Measurements from ENCODE around the gene PPP1R14D.

The PPP1R14D gene

GRCh38 chr15:40819048-40819447 is 9.5 kb downstream of the PPP1R14D start:
- CTCF ChIA-PET = interaction anchor here (1.0 kb wide), 1 partner anchor 39 kb away, joined by 3 read pairs; no protein-coding TSS in a partner anchor
- Histone ChIP-seq H3K36me3 (ENCODE audit: control insufficient read depth in 2 of 2, insufficient read depth in 1 of 2, low read length in 2 of 2) (peaks cover 0 to 8% of the 10 kb centered on the region in 2 experiments; a peak in 1 of 3 replicates), H3K4me1 (ENCODE audit: control insufficient read depth, insufficient read depth, low read length) (no peaks in the 10 kb centered on the region), H3K9me3 (ENCODE audit: control insufficient read depth, insufficient read depth, low read depth, low read length) (no peaks in the 10 kb centered on the region), H3K4me3 (ENCODE audit: low read depth, low read length) (no peak overlapping the region), H3K27ac (ENCODE audit: extremely low read depth, low read depth, low read length) (no peak overlapping the region)
- POLR2A ChIA-PET = no interaction called here
- TF ChIP-seq ZNF223 (tag by site-specific recombination; IDR thresholded peaks at IDR 0.05) = no peak
- no peak for TF ChIP-seq ZNF19 (tag by site-specific recombination; IDR thresholded peaks at IDR 0.05; ENCODE audit: low read depth)
- no peak for TF ChIP-seq ZNF423 (tag by site-specific recombination; IDR thresholded peaks at IDR 0.05)
- no peak for TF ChIP-seq ZNF37A (tag by site-specific recombination; IDR thresholded peaks at IDR 0.05)
- TF ChIP-seq ZNF624 (tag by site-specific recombination; IDR thresholded peaks at IDR 0.05) = no peak
- no peak for TF ChIP-seq PRDM4 (tag by site-specific recombination; IDR thresholded peaks at IDR 0.05)
- no peak for TF ChIP-seq ZNF112 (tag by site-specific recombination; IDR thresholded peaks at IDR 0.05)
- TF ChIP-seq ZNF184 (tag by site-specific recombination; IDR thresholded peaks at IDR 0.05) = no peak
- TF ChIP-seq PBX3 (CRISPR knock-in tag; IDR thresholded peaks at IDR 0.05) = no peak
- TF ChIP-seq BCL6B (tag by site-specific recombination; IDR thresholded peaks at IDR 0.05) = no peak
- TF ChIP-seq ZNF266 (tag by site-specific recombination; IDR thresholded peaks at IDR 0.05; ENCODE audit: low read depth) = no peak
- no peak for TF ChIP-seq ZNF10 (tag by site-specific recombination; IDR thresholded peaks at IDR 0.05)
- TF ChIP-seq ZNF707 (tag by site-specific recombination; IDR thresholded peaks at IDR 0.05) = no peak
- TF ChIP-seq ZNF514 (tag by site-specific recombination; IDR thresholded peaks at IDR 0.05) = no peak
- TF ChIP-seq ATF2 (tag by site-specific recombination; IDR thresholded peaks at IDR 0.05; ENCODE audit: low read depth) = no peak
- TF ChIP-seq ZBTB17 (tag by site-specific recombination; IDR thresholded peaks at IDR 0.05) = no peak
- no peak for TF ChIP-seq ZSCAN23 (tag by site-specific recombination; IDR thresholded peaks at IDR 0.05)
- no peak for TF ChIP-seq ZNF211 (tag by site-specific recombination; IDR thresholded peaks at IDR 0.05; ENCODE audit: low read depth)
- no peak for TF ChIP-seq ZFP69B (tag by site-specific recombination; IDR thresholded peaks at IDR 0.05)

- H3K4me3 ChIP-seq (ENCODE audit: low read depth, low read length) = no peak overlapping the region
- H3K9me3 ChIP-seq (ENCODE audit: control insufficient read depth, insufficient read depth, low read depth, low read length) = no peaks in the 10 kb centered on the region
- peaks cover 0 to 40% of the 10 kb centered on the region in 2 experiments; a peak in 1 of 3 replicates for H3K36me3 ChIP-seq (ENCODE audit: control insufficient read depth in 2 of 2, insufficient read depth in 1 of 2, low read length in 2 of 2)
- H3K4me1 ChIP-seq (ENCODE audit: control insufficient read depth, insufficient read depth, low read length) = no peaks in the 10 kb centered on the region
- POLR2A ChIA-PET = interaction anchor here (0.5 to 1.3 kb wide), 2 partner anchors 9 to 72 kb away, joined by 5 to 9 read pairs; partner anchors contain the start of genes DNAJC17 and ZFYVE19
- TF ChIP-seq GLIS1 (tag by site-specific recombination; IDR thresholded peaks at IDR 0.05) (peak; percentile 10; the same call in 1 of the 2 replicates), ZNF580 (tag by site-specific recombination; IDR thresholded peaks at IDR 0.05) (no peak)
- H3K27ac ChIP-seq (ENCODE audit: extremely low read depth, low read depth, low read length) = no peak overlapping the region
- CTCF ChIA-PET = interaction anchor here (0.7 to 0.9 kb wide), 2 partner anchors 45 to 48 kb away, joined by 3 read pairs; no protein-coding TSS in a partner anchor
Measured at GRCh38 chr15:40815042-40815698, 13.3 kb downstream of the PPP1R14D start.

Data from HEK293 (cell line).